ENCODE measurements around the gene CPLANE2.
"Not testable (repeated sequence)": the region's sequence is repeated elsewhere in the genome, so short reads cannot be mapped to it uniquely, and the experiment has no call there.

Gene CPLANE2

GRCh38 chr1:16236511-16237342 is at the start of gene CPLANE2:
TSS of gene CPLANE2 (minus strand) at chr1:16237183. CDS start at chr1:16236742, 441 bp downstream.
- peak; percentile 94 for DNase-seq (ENCODE audit: low read depth in 2 of 2)

- DNase-seq (ENCODE audit: low read depth in 2 of 2), result no peak
Observed at GRCh38 chr1:16286122-16286521, 49.1 kb upstream of the CPLANE2 start.

GRCh38 chr1:16281765-16282164 is 44.8 kb upstream of the CPLANE2 start:
- DNase-seq (ENCODE audit: low read depth in 2 of 2), result no peak

DNA sequence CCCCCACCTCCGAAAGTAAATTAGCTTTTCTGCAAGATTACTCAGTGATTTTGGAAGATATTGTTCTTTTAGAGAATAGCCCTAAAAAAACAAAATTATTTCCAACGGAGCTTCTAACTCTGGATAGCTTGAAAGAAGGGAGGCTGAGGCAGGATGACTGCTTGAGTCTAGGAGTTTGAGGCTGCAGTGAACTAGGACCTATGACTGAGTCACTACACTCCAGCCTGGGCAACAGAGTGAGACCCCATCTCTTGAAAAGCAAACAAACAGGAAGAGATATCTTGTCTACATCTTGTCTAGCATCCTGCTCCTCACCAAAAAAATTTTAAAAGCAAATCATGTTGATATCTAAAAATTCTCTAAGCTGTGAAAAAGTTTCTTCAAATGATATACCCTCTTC is 42.2 kb upstream of the CPLANE2 start:
- DNase-seq (ENCODE audit: low read depth in 2 of 2), result no peak

- DNase-seq (ENCODE audit: low read depth in 2 of 2), result no peak
Observed at GRCh38 chr1:16276302-16277030, 39.5 kb upstream of the CPLANE2 start.

DNA sequence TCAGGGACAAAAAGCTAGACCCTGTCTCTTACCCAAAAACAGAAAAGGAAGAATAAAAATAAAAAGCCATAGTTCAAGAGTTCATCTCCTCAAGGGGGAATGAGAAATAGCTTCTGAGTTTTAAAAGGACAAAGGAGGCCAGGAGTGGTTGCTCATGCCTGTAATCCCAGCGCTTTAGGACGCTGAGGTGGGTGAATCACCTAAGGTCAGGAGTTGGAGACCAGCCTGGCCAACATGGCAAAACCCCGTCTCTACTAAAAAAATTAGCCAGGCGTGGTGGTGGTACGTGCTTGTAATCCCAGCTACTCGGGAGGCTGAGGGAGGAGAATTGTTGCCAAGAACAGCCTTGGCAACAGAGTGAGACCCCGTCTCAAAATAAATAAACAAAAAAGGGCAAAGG is 38.6 kb upstream of the CPLANE2 start:
- DNase-seq (ENCODE audit: low read depth in 2 of 2), result no peak

DNA sequence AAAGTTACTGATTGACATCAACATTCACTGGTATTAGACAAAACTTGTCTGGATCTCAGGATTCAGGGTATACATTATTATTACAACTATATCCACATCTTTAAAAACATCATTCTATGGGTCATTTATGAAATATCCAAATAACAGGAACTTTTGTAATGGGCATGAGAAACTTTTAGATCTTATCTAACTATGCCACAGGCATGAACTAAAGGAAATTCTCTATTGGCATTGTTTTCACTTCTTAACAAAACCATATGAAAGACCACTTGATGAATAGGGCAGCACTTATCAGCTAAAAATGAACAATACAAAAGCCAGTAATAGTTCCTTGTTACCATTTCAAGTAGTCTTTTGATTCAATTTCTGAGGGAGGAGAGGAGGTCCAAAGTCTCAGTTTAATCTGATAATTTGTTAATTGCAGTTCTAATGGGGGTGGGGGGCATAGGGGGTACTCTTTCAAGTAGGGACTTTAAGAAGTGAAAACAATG is 30.8 kb upstream of the CPLANE2 start:
- DNase-seq (ENCODE audit: low read depth in 2 of 2), result no peak

- DNase-seq (ENCODE audit: low read depth in 2 of 2), result no peak
Observed at GRCh38 chr1:16266411-16267118, 29.6 kb upstream of the CPLANE2 start.

- no peak for DNase-seq (ENCODE audit: low read depth in 2 of 2)
Observed at GRCh38 chr1:16262067-16262466, 25.1 kb upstream of the CPLANE2 start.

- no peak for DNase-seq (ENCODE audit: low read depth in 2 of 2)
Observed at GRCh38 chr1:16260814-16261213, 23.8 kb upstream of the CPLANE2 start.

- DNase-seq (ENCODE audit: low read depth in 2 of 2), result no peak
Observed at GRCh38 chr1:16258591-16259135, 21.7 kb upstream of the CPLANE2 start.

DNA sequence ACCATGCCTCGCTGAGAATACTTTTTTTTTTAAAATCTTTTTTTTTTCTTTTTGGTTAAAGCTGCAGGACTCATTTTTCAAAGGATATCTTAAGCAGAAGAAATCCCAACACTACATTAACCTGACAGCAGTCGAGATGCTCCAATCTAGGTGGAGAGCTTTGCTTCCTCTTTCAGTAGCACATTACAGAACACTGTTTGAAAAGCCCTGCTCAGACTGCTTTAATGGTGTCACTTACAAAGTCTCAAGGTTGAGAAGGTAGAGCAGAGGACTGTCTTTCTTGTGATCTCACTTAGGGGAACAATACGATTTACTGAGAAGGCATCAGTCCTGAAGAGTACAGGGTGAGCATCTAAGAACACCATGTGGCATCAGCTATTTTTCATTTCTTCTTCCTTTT is 21.0 kb upstream of the CPLANE2 start:
- DNase-seq (ENCODE audit: low read depth in 2 of 2), result no peak

DNA sequence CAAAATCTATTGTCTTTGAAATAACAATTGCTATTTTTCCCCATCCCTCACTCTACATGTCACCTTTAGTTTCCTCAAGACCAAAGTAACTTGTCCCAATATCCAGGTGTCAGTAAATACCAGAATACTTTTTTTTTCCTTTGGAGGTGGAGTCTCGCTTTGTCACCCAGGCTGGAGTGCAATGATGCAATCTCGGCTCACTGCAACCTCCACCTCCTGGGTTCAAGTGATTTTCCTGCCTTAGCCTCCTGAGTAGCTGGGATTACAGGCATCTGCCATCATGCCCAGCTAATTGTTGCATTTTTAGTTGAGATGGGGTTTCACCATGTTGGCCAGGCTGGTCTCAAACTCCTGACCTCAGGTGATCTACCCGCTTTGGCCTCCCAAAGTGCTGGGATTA is 20.6 kb upstream of the CPLANE2 start:
- DNase-seq (ENCODE audit: low read depth in 2 of 2), result not testable (repeated sequence)

- DNase-seq (ENCODE audit: low read depth in 2 of 2), result no peak
Observed at GRCh38 chr1:16256478-16256877, 19.5 kb upstream of the CPLANE2 start.

- DNase-seq (ENCODE audit: low read depth in 2 of 2), result no peak
Observed at GRCh38 chr1:16254263-16254928, 17.4 kb upstream of the CPLANE2 start.

GRCh38 chr1:16253332-16253922 is 16.4 kb upstream of the CPLANE2 start:
- DNase-seq (ENCODE audit: low read depth in 2 of 2), result no peak

DNA sequence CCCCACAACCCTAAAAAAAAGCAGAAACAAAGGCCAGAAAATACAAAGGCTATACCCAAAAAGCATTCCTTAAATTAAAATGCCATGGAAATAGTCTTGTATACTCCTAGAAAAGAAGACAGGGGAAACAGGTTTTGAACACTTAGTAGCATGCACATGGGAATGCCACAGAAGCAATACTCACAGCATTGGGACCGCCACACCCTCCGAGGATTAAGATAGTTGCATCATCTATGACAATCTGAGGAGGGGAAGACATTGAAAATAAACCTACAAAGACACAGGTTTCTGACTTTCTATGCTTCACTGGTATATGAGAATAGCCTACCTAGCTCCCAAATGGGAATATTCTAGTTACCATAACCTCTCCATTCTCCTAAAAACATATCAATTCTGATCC is 15.9 kb upstream of the CPLANE2 start:
- DNase-seq (ENCODE audit: low read depth in 2 of 2), result no peak

DNA sequence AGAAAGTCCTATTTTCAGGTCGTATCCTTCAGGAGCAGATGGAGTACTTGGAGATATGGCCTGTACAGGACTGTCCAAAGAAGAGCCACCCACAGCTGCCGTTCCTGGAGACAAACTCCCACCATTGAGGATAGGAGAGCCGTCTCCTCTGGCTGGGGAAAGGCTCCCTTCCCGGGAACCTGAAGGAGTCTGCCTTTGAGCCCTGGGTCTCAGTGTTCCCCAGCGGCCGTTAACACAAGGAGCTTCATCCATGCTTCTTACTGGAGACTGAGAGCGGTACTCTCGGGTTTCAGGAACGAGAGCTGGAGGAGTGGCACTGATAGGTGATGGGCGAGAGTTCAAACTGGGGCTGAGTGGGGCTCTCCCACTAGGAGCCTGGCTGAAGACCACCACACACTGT is 14.4 kb upstream of the CPLANE2 start:
- no peak for DNase-seq (ENCODE audit: low read depth in 2 of 2)

- no peak for DNase-seq (ENCODE audit: low read depth in 2 of 2)
Observed at GRCh38 chr1:16250524-16251251, 13.7 kb upstream of the CPLANE2 start.

GRCh38 chr1:16249596-16250241 is 12.7 kb upstream of the CPLANE2 start:
- no peak for DNase-seq (ENCODE audit: low read depth in 2 of 2)
